M059J (cell line): ENCODE measurements around the gene TNIP1. TPM values are rescaled to one million over a fixed set of nuclear protein-coding genes. Genes with fewer than 3 reads are reported as not detected.

Experiments
- DNase-seq: peaks from one replicate; pipeline ENCODE4 v3.0.0-alpha.2; 2012; ENCODE audit warnings: low read depth
- total RNA-seq: library from RNA; depleted of rRNA; stranded (reverse); fragments of >200 nt; shearing (Covaris generic); gene quantifications from 2 replicates; pipeline ENCODE4 v1.2.3, GENCODE V29; 2014

Gene TNIP1
- total RNA-seq, 1 experiment from 2014 or later, result 116 TPM

DNA sequence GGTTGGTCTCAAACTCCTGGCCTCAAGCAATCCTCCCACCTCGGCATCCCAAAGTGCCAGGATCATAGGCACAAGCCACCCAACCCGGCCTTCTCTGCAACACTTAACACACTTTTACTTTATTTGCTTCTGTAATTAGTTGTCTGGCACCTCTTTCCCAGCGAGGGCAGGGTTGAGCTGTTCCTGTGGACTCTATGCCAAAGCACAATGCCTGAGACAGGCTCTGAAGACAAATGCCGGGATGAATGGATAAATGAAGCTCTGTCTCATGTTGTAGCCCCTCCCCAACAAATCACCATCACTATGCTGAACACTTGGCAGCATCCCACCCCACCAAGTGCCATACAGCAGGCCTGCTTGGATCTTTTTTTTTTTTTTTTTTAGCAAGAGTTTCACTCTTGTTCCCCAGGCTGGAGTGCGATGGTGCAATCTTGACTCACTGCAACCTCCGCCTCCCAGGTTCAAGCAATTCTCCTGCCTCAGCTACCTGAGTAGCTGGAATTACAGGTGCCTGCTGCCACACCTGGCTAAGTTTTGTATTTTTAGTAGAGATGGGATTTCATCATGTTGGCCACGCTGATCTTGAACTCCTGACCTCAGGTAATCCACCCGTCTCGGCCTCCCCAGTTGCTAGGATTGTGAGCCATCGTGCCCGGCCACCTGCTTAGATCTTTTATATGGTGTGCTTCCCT, 39.1 kb downstream of the TNIP1 start:
- no peak for DNase-seq

DNA sequence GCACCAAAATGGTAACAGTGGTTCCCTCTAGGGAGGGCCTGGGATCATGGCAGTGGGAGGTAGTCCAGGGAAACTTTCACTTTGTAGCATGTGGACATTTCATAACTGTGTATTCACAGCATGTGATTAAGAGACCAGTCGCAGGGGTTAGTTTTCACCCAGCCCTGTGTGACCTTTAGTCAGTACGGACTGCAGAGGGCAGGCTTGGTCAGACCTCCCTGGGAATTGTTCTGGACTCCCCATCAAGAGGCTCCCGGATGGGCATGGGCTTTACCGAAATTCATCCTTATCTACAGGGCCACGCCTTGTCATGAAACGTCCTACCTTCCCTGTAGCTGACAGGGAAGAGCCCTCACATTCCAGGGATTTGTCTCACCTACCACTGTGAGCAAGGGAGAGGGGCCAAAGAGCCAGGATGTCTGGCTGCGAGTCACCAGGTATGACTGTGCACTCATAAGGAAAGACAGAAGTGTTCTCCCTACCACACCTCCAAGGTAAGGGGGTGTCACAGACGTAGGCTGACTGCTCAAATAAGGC, 40.6 kb downstream of the TNIP1 start:
- DNase-seq, result peak; percentile 64

DNA sequence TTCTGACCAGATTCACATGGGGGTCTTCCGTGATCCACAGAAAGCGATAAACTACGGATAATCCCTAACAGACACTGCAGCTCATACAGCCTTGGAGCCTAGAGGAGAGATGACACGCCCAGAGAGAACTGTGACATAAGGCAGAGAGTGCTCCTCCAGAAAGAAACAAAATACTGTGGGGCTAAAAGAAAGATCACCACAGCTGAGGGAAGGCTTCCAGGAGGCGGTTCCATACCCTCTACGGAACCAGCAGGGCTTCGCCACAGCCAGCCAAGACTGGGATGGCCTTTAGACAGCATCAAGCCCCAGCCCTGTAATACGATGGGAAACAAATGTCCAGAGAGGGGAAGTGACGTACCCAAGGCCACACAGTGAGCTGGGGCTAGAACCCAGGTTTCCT, 41.2 kb downstream of the TNIP1 start:
- no peak for DNase-seq

DNA sequence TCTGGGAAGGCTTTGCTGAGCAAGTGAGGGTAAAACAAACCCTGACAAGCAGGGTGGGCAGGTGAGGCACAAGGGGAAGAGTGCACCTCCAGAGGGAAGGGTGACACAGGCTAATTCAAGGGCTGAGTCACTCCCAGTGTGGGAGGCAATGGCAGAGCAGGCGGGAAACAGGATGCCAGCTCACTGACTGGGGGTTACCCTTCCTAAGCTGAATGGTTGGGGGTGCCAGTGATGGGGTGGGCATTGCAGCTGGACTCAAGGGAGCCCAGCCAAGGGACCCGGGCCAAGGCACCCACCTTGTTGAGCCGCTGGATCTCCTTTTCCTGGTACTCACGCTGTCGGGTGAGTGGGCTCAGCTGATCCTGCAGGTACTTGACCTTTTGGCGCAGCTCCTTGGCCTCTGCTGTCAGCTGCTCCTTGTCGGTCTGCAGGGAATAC, 42.0 kb downstream of the TNIP1 start:
- DNase-seq, result peak; percentile 74

DNA sequence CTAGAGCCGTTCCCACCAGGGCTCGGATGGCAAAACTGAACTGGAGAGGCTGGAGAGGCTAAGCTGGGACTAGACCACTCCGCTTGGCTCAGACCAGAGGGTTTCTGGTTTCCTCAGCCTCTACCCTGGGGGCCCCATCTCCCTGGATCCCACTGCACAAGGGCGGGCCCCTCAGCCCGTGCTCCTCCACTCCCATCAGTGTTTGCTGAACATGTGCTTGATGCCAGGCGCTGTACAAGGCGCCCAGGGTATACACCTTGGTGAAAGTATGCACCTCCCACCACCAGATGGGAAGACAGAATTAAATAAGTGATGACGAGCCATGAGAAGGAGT, 42.5 kb downstream of the TNIP1 start:
- DNase-seq, result no peak

DNA sequence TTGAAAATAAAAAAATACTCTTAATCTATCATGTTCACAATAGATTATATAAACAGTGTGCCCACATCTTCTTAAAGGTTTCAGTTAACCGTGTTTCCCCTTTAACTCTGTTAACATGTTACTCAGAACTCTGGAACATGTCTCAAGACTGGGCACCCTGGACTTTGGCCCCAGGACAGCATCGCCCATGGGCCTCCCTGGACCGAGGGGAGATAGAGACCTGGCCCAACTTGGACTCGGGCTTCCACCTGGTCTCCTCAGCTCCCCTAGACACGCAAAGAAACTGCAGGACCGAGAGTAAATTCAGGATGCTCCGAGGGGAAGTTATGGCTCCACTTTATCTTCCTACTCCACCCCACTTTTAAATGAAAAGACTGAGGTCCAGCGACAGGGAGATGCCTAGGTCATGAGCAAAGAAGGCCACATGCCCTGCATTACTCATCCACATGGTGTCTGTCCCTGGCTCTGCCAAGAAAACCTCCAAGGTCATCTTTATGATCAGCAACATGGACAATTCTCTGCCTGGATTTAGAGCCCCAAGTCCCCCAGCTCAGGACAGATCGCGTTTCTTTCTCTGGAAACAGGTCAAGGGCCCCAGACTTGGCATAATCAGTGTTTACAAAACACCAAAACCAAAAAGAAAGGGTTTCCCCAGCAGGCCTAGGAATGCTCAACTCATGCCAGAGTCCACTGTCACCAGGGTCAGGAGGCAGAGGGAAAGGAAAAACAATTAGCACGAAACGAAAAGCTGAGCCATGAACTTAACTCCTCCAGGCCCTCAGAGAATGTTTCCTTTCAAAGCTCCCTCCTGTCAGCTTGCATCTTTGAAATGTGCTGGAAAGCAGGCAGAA, 43.0 kb downstream of the TNIP1 start:
- peak; percentile 88 for DNase-seq

DNA sequence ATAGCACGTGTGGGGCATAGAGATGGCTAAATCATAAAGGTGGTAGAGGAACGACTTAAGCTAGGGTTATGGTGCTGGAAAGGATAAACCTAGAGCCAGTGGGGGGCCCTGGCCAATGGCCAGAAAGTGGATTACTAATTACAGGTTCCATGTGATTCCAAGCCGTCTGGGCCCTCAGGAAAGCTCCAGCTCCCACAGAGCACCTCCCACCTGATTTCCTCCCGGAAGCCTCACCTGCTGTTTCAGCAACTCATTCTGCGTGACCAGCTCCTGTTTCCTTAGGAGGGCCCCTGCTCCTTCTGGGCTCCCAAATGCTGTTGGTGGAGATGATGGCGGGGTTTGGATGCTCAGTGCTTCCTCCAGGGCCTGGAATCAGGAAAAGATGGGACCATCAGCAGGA, 44.3 kb downstream of the TNIP1 start:
- DNase-seq, result no peak

DNA sequence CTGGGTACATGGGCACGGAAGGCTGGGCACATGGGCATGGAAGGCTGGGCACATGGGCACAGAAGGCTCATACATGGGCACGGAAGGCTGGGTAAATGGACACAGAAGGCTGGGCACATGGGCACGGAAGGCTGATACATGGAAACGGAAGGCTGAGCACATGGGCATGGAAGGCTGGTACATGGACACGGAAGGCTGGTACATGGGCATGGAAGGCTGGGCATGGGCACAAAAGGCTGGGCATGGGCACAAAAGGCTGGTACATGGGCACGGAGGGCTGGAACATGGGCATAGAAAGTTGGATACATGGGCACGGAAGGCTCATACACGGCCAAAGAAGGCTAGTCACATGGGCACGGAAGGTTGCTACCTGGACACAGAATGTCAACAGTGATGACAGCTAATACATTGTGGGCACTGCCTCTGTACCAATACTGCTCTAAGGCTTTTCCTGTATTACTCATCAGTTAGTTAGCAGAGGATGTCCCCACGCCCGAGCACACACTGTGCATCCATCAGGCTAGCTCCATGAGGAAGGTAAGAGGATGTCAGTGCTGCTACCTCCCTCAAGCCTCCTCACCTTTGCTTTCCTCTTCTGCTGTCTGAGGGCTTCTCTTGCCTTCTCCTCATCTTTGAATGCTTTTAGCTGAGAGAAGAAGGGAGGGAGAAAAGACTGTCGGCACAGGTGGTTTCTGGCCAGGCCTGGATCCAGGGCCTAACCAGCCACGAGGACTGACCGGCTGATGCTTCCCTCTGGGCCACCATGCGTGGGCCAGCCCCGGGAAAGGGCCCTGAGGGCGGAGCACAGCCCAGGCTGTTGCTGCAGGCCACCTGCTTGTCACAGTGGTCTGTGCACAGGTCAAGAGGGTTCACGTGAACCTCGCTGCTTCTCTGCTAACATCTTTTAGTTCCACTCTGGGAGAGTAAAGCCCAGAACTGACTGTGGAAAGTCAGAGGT, 46.1 kb downstream of the TNIP1 start:
- DNase-seq, result peak; percentile 44

DNA sequence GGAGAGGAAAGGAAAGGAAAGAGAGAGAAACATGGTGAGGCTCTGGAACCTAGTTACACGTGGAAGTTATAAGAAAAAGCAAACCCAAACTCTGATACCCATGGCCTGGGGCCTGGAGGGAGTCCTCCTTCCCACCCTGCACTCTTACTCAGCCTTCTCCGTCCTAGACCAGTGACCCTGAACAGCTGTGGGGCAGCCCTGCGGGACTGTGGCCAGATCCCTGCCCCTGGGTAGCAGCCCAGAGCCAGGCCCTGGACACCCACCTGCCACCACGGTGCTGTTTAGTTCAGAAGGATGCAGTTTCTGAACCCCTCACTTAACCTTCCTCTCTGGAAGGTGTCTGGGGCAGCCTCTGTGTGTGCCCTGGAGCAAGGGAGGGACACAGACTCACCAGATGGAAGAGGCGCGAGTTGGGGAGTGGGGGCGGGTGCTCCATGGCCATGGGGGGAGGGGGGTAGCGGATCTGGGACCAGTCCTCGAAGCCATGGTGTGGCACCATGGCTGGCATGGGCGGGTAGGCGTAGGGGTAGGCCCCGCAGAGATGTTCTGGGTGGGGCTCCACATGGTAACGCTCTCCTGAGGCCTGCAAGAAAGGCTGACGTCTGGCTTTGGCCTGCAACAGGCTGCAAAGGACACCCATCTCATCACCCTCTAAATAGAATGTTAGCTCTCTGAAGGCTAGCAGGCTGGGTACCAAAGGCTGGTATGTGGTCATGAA, 47.5 kb downstream of the TNIP1 start:
- no peak for DNase-seq

DNA sequence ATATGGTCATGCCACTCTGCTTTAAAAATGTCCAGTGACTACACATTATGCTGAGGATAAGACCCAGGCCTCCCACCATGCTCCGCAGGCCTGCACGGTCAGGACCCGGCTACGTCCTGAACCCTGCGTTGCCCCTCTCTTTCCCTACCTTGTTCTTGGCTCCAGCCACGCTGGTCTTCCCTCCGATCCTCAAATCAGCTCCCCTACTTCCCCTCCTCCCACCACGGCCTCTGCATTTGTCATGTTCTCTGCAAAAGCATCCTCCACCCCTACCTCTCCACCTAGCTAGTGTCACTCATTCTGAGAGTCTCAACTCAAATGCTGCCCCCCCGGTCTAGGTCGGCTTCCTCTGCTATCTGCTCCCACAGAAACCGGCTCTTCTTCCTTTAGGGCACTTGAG, 49.3 kb downstream of the TNIP1 start:
- no peak for DNase-seq

DNA sequence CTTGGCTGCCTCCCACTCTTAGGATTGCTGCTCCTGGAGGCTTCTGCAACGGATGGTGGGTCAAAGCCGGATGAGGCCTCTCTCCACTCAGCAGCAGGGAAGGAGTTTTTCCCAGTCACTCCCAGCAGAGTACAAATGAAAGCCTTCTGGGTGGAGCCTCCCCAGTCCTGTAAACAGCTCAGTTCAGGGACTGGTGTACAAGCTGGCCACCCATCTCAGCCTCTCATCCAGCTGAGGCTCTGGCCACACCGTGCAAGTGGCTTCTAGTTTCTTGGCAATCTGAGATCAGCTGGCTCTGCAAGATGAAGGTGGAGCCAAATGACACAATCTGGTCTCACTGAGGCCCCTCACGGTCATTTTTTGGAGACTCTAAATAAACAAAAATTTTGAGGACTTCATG, 50.5 kb downstream of the TNIP1 start:
- DNase-seq, result no peak

DNA sequence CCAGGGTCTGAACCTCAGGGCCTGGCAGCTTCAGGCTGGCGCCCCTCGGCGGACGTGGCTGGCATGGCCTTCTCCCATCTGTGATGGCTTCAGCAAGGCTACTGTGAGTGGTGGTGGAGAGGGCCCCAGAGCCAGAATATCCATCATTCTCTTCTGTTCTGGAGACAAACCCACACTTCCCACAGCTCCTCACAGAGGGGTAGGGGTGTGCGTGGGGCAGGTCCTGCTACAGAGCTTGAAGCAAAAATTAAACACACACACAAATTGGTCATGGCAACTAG, 50.8 kb downstream of the TNIP1 start:
- DNase-seq, result no peak

DNA sequence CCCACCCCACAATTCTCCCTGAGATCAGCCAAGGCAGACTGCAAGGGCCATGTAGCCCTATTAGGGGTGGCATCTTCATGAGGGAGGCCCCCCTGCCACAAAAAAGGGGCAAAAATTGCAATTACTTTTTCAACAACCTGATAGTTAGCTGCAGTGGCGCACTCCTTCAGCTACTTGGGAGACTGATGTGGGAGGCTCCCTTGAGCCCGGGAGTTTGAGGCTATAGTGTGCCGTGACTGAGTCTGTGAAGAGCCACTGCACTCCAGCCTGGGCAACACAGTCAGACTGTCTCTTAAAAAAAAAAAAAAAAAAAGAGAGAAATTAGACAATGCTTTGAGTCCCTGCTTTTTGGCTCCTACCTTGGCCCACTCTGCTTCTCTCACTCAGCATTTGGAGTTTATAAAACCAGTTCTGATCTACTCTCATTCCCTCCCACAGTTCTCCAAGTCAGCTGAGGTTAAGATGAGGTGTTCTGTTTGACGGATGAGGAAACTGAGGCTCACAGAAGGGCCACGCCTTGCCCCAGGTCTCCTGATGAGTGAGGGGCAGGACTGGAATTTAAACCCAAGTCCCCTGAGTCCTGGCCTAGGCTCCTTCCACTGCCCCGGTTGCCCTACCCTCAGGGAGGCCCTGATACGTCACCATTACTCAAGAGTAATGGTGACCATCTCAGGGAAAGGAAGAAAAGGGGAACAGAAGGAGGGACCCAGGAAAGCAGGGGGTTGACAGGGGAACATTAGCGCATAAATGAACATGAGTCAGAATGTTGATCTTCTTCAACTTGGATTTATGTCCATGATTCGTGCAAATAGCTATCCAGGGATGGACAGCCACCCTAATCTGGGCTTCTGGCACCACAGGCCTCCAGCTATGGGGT, 51.4 kb downstream of the TNIP1 start:
- no peak for DNase-seq

DNA sequence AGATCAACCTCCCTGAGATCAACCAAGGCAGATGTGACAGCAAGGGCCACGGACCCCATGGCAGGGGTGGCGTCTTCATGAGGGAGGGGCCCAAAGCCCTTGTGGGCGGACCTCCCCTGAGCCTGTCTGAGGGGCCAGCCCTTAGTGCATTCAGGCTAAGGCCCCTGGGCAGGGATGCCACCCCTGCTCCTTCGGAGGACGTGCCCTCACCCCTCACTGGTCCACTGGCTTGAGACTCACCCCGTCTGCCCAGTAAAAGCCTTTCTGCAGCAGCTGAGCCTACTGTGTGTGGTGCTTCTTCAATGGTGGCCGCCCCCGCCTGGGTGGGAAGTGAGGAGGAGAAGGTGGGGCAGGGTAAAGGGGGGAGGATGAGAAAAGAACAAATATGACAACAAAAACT, 52.1 kb downstream of the TNIP1 start:
- DNase-seq, result no peak

DNA sequence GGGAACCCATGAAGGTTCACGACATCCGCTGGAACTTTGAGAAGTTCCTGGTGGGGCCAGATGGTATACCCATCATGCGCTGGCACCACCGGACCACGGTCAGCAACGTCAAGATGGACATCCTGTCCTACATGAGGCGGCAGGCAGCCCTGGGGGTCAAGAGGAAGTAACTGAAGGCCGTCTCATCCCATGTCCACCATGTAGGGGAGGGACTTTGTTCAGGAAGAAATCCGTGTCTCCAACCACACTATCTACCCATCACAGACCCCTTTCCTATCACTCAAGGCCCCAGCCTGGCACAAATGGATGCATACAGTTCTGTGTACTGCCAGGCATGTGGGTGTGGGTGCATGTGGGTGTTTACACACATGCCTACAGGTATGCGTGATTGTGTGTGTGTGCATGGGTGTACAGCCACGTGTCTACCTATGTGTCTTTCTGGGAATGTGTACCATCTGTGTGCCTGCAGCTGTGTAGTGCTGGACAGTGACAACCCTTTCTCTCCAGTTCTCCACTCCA, 52.8 kb downstream of the TNIP1 start:
- DNase-seq, result no peak

DNA sequence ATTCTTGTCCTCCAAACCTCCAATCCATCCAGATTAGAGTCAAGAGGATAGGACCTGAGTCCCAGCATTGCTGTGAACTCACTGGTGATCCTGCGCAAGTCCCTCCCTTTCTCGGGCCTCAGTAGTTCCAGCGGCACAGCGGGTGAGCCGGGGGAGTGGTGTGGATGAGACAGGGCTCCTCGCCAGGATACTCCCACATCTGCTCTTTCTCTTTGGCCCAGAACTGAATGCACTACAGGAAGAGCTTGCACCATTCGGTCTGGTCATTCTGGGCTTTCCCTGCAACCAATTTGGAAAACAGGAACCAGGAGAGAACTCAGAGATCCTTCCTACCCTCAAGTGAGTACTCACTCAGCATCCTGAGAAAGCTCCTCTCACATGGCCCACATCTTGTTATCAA, 54.2 kb downstream of the TNIP1 start:
- no peak for DNase-seq

DNA sequence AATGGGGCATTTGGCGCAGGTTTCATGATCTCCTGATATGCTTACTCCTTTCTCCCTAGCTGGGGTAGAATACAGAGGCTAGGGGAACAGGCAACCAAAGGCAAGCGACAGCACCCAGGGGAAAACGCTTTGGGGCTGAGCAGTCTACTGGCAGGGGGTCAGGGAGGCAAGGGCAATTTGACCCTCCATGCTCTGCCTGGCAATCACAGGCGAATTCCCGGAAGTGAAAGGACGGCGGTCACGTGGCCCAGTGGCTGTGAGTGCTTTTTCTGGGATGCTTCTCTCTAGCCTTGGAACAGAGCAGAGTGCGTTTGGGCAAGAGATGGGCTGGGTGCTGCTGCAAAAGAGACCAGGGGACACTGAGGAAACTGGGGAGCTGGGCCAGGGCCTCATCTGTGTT, 54.7 kb downstream of the TNIP1 start:
- no peak for DNase-seq

DNA sequence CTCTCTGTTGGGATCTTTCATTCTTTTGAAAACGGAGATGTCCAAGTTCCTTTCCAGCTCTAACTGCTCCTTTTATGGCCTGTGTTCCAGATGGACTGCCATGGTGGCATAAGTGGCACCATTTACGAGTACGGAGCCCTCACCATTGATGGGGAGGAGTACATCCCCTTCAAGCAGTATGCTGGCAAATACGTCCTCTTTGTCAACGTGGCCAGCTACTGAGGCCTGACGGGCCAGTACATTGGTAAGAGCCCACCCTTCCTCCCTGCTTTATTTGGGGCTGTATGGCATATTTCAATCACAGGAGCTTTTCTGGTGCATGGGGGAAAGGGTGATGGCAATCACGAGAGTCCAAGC, 55.6 kb downstream of the TNIP1 start:
- no peak for DNase-seq

DNA sequence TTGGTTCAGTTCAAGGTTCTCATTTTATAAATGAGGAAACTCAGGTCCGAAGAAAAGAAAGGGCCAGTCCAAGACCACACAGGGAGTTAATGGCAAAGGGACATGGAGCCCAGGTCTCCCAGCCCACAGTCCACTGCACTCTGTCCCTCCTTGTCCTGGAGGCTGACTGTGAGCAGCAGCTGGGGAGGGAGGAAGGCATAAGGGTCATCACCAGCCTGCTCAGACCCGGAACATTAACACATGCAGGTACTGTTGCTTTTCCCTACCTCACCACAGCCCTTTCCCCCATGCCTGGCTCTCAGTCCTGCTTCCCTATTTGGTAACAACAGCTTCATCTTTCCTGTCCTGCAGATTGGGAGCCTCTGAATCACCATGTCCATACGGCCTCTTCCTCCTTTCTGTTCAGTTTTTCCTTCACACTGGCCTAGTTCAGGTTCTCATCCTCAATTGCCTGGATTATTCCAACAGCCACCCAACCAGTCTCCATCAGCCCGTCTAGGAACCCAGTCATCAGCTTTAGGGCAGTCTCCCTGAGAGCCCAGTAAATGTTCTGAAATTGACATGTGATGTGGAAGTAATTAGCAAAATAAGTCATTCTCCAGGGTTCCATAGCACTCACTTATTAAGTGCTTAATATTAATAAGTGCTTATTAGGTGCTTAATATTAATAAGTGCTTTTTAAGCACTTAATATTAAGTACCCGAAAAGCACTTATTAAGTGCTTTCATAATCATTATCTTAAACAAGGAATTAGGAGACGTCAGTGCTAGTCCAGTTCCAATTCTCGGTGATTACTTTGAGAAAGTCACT, 56.2 kb downstream of the TNIP1 start:
- DNase-seq, result no peak

DNA sequence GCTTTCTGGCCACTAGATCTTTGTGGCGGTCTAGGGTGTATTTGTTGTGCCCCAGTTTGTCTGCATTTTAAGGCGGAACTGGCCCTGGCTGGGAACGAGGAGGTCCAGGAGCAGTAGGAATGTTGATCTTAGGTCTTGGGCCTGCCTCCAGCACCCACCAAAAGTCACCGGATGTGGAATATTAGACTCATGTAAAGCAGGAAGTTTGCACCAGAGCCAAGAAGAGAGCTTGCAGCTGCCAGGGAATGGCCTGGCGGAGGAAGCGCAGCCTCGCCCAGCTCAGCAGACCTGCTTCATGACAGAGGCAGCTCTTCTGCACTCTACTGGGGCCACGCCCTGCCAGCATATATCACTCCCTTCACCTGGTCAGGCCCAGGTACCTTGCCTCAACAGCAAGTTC, 57.2 kb downstream of the TNIP1 start:
- DNase-seq, result peak; percentile 83
